Vagina (tissue), 2 donors: ENCODE measurements around the gene SLF1.

Experiments
- CTCF ChIP-seq, 3 experiments: fragments of 450-650 bp in 2 of 3; fragments of 200-600 bp in 1 of 3; sonication (generic) in 1 of 3; IDR thresholded peaks; one replicate each; pipeline ENCODE4 v1.5.1; 2017 to 2019; ENCODE audit warnings: antibody characterized with exemption in 3 of 3, mild to moderate bottlenecking in 2 of 3, moderate library complexity in 2 of 3
- POLR2A ChIP-seq, 2 donors: fragments of 450-650 bp; IDR thresholded peaks; one replicate each; pipeline ENCODE4 v1.6.1; 2017; ENCODE audit warnings: antibody characterized with exemption in 2 of 2, mild to moderate bottlenecking in 2 of 2, moderate library complexity in 2 of 2
- POLR2AphosphoS5 ChIP-seq, 2 donors: sonication (generic); formaldehyde crosslinking; IDR thresholded peaks; one replicate each; pipeline ENCODE4 v1.9.0; 2017; ENCODE audit warnings: antibody characterized with exemption in 2 of 2, mild to moderate bottlenecking in 2 of 2, low read depth in 1 of 2; ENCODE audit not compliant: insufficient read depth in 1 of 2

- TF ChIP-seq POLR2A (IDR thresholded peaks at IDR 0.05) (no peak), CTCF (IDR thresholded peaks at IDR 0.05) (no peak), POLR2AphosphoS5 (IDR thresholded peaks at IDR 0.05; ENCODE audit: insufficient read depth in 1 of 2, low read depth in 1 of 2) (no peak)
These were observed 76.2 kb downstream of the SLF1 start for GRCh38 chr5:94694671-94695070.
